ES-I3 (cell line): ENCODE data around the gene C1orf53.
A peak's percentile ranks its signal among the peaks of the same experiment; 100 is the strongest.
"Not testable (repeated sequence)": the region's sequence is repeated elsewhere in the genome, so short reads cannot be mapped to it uniquely, and the experiment has no call there.

Experiments
- H3K36me3 ChIP-seq: 2 replicates; pipeline ENCODE4 v1.6.1; 2013; ENCODE audit warnings: mild to moderate bottlenecking, low read length, control low read depth, moderate library complexity; ENCODE audit not compliant: insufficient read depth
- H3K4me1 ChIP-seq: 2 replicates; pipeline ENCODE4 v1.6.1; 2013; ENCODE audit warnings: mild to moderate bottlenecking, control low read depth, low read length; ENCODE audit not compliant: insufficient read depth
- H3K9ac ChIP-seq: 2 replicates; pipeline ENCODE4 v1.6.1; 2013; ENCODE audit warnings: low read depth, mild to moderate bottlenecking, low read length, moderate library complexity
- H3K9me3 ChIP-seq: 2 replicates; pipeline ENCODE4 v1.6.1; 2013; ENCODE audit warnings: mild to moderate bottlenecking, low read length, moderate library complexity; ENCODE audit not compliant: control insufficient read depth, insufficient read depth

The C1orf53 gene

GRCh38 chr1:197921235-197922069, 19.0 kb downstream of the C1orf53 start:
- no peaks in the 10 kb centered on the region for H3K9me3 ChIP-seq
- no peaks in the 10 kb centered on the region for H3K4me1 ChIP-seq
- H3K9ac ChIP-seq: peak overlapping the region; percentile 49; the same call in 1 of the 2 replicates
- H3K36me3 ChIP-seq: no peaks in the 10 kb centered on the region

- Histone ChIP-seq H3K4me1 (no peaks in the 10 kb centered on the region), H3K9me3 (no peaks in the 10 kb centered on the region), H3K9ac (no peak overlapping the region), H3K36me3 (no peaks in the 10 kb centered on the region)
Measured at GRCh38 chr1:197922070-197922390, 19.6 kb downstream of the C1orf53 start.

GRCh38 chr1:197923038-197923437, 20.6 kb downstream of the C1orf53 start:
- Histone ChIP-seq H3K4me1 (no peaks in the 10 kb centered on the region), H3K9me3 (no peaks in the 10 kb centered on the region), H3K9ac (no peak overlapping the region), H3K36me3 (no peaks in the 10 kb centered on the region)

DNA sequence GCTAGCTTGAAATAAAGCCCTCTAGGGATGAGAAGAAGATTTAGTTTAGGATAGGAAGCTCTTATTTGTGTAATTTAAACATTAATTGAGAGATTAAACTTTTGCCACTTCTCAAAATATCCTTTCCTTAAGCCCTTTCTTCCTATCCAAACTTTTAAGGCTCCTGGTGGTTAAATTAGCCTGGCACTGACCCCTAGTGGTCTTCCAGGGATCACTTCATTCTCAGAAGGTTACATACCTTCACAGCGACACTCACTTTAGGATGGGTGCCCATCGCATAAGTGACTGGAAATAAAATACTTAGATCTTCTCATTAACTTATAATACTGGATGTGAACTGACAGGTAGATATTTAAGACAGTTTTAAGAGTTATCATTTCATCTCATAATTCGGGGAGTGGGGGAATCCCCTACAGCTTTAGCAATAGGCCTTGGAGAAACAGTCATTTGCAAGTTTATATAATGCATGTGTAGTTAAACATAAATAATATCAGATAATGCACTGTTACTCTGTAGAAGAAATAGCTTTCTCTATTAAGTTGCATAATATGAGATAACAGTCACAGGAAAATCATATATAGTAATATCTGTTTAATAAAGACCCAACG, 22.2 kb downstream of the C1orf53 start:
- no peaks in the 10 kb centered on the region for H3K4me1 ChIP-seq
- H3K36me3 ChIP-seq: no peaks in the 10 kb centered on the region
- no peaks in the 10 kb centered on the region for H3K9me3 ChIP-seq
- no peak overlapping the region for H3K9ac ChIP-seq

- H3K4me1 ChIP-seq: no peaks in the 10 kb centered on the region
- H3K9me3 ChIP-seq: no peaks in the 10 kb centered on the region
- no peak overlapping the region for H3K9ac ChIP-seq
- H3K36me3 ChIP-seq: no peaks in the 10 kb centered on the region
Measured at GRCh38 chr1:197927908-197928665, 25.7 kb downstream of the C1orf53 start.

DNA sequence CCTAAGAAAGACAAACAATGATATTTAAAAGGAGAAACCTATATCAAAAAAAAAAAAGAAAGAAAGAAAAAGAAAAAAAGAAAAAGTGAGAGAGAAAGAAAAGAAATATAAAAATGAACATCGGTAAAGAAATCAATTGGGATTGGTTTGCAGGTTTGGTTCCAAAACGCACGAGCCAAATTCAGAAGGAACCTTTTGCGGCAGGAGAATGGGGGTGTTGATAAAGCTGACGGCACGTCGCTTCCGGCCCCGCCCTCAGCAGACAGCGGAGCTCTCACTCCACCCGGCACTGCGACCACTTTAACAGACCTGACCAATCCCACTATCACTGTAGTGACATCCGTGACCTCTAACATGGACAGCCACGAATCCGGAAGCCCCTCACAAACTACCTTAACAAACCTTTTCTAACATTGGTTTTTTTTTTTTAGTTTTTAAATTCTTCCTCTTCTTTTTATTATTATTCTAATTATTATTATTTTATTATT, 26.5 kb downstream of the C1orf53 start:
- Histone ChIP-seq H3K9ac (peak overlapping the region; percentile 35; the same call in 1 of the 2 replicates), H3K4me1 (no peaks in the 10 kb centered on the region), H3K9me3 (no peaks in the 10 kb centered on the region), H3K36me3 (no peaks in the 10 kb centered on the region)

DNA sequence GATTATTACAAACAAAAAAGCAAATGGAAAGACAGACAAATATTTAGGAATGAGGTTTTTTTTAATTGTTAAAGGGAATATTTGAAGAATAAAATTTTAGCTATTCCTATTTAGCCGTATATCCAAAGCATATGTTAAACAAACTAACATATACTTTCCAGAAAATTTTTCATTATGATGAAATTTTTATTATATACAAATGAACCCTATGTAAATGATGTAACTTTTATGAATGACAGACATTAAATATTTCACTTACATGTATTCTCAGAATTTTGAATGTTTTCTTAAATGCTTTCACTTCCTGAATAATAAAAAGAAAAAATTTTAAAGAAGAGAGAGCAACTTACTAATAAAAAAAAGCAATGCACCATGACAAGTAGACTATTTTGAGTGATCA, 30.6 kb downstream of the C1orf53 start:
- Histone ChIP-seq H3K9me3 (no peaks in the 10 kb centered on the region), H3K4me1 (no peaks in the 10 kb centered on the region), H3K36me3 (no peaks in the 10 kb centered on the region), H3K9ac (no peak overlapping the region)

DNA sequence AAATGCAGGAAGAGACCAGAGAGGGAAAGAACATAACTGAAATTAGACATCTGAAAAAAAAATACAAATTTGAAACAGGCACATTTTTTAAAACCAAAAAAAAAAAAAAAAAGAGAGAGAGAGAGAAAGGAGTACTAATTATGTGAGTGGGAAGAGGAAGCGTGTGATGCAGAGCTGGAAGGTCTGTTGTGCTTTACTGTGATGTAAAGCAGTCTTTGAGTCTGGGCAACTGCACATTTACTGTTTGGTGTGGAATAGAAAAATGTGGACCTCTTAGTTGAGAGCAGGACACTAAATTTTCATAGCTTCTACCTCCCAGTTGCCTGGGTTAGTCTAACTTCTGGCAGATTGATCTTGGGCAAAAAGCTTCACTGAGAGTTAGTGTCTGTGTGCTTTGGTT, 31.2 kb downstream of the C1orf53 start:
- Histone ChIP-seq H3K9me3 (no peaks in the 10 kb centered on the region), H3K36me3 (no peaks in the 10 kb centered on the region), H3K4me1 (no peaks in the 10 kb centered on the region), H3K9ac (no peak overlapping the region)

GRCh38 chr1:197937381-197937780, 35.0 kb downstream of the C1orf53 start:
- no peaks in the 10 kb centered on the region for H3K9me3 ChIP-seq
- no peak overlapping the region for H3K9ac ChIP-seq
- H3K4me1 ChIP-seq: no peaks in the 10 kb centered on the region
- no peaks in the 10 kb centered on the region for H3K36me3 ChIP-seq

DNA sequence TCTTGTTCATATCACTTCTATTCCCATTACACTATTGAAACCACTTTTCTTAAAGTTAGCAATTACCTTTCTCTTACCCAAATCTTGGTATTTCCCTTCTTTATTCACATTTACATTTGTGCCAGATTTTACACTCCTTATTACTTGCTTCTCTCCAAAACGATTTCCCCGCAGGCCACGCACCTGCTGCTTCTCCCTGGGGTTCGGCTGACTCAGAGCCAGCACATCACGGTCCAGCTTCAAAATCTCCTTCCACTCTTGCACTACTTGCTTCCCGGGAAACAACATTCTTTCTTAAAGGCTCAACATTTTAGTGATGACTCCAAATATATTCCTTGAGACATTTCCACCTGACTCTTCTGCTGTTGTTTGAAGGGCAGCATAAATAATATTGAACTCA, 35.5 kb downstream of the C1orf53 start:
- H3K9ac ChIP-seq: no peak overlapping the region
- H3K36me3 ChIP-seq: no peaks in the 10 kb centered on the region
- H3K9me3 ChIP-seq: no peaks in the 10 kb centered on the region

GRCh38 chr1:197939159-197939980, 36.9 kb downstream of the C1orf53 start:
- not testable (repeated sequence) for H3K9ac ChIP-seq, H3K9me3 ChIP-seq, H3K4me1 ChIP-seq, H3K36me3 ChIP-seq

More for the DNA sequence above, 35.5 kb downstream of the C1orf53 start:
- no peaks in the 10 kb centered on the region for H3K4me1 ChIP-seq

DNA sequence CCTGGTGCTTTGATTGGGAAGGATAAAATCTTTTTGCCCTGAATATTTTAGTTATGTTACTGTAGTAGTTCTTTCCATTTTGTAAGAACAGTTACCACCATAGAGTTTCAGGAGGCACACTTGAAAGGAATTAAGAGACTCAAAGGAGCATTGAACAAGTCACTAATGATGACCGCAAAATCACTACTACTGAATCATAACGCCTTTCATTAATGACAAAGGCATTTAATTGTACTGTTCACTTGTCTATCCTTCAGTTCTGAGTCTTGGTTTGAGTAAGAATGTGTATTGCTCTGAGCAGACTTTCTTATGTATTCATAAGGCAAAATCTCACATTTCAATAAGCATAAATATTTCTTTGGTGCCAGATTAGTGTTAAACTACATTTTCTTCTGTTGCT, 39.6 kb downstream of the C1orf53 start:
- H3K4me1 ChIP-seq: no peaks in the 10 kb centered on the region
- H3K9ac ChIP-seq: no peak overlapping the region
- H3K36me3 ChIP-seq: no peaks in the 10 kb centered on the region
- no peaks in the 10 kb centered on the region for H3K9me3 ChIP-seq

DNA sequence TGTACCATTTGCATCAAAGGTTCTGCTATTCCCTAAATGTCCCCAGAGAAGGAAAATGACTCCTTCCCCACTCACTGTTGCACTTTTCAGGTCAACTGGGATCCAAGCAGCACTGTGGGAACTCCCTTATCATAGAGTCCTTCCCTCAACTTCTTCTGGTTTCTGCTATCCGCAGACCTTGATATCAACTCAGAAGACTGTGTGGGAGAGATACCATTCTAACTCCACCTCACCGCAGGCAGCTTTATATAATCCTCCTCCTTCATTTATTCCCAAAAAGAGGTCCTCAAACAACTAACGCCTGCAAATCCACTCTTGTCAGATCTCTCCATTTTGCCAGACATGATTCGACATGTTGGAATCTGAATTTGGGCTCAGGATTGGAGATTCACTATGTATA, 42.1 kb downstream of the C1orf53 start:
- no peaks in the 10 kb centered on the region for H3K9me3 ChIP-seq
- no peaks in the 10 kb centered on the region for H3K36me3 ChIP-seq

More for the DNA sequence above, 42.1 kb downstream of the C1orf53 start:
- Histone ChIP-seq H3K9ac (no peak overlapping the region), H3K4me1 (no peaks in the 10 kb centered on the region)
